Middle frontal gyrus (tissue), 1 donor: ENCODE measurements around the gene PPARA.

Experiments used
- DNase-seq: peaks from one replicate; pipeline ENCODE4 v3.0.0-alpha.2; 2015; ENCODE audit warnings: low spot score; ENCODE audit errors: extremely low spot score

Gene PPARA

GRCh38 chr22:46142548-46143490, 7.5 kb upstream of the PPARA start:
- DNase-seq: no peak

DNA sequence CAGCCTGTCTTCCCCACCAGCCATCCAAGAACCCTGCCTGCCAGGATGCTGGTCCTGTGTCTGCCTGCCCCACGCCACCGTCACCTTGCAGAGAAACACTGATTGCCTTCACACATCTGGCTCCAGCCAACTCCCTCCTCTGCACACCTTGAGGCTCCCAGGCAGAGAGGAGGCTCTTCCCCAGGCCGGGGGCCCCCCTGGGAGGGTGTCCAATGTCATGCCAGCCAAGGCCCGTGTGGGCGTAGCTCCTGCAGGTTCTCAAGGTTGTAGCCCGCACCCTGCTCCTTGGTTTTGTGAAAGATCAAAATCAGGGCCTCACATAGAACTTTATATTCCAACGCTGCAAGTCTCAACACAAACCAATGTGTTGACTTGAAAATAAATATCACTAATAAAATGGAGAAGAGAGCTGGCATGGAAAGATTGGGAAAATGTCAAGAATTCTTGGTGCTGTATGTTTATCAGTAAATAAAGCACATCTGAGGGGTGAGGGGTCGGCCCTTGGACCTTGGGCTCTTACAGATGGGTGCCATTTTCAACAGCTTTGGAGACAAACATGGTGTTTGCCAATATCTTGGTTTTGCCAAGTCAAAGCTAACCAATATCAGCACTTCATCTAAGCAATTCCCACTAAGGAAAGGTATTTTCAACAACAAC, 6.7 kb upstream of the PPARA start:
- no peak for DNase-seq

GRCh38 chr22:46145361-46145851, 4.9 kb upstream of the PPARA start:
- DNase-seq: no peak

- no peak for DNase-seq
Observed at GRCh38 chr22:46145896-46146295, 4.4 kb upstream of the PPARA start.

GRCh38 chr22:46146329-46146728, 4.0 kb upstream of the PPARA start:
- no peak for DNase-seq

DNA sequence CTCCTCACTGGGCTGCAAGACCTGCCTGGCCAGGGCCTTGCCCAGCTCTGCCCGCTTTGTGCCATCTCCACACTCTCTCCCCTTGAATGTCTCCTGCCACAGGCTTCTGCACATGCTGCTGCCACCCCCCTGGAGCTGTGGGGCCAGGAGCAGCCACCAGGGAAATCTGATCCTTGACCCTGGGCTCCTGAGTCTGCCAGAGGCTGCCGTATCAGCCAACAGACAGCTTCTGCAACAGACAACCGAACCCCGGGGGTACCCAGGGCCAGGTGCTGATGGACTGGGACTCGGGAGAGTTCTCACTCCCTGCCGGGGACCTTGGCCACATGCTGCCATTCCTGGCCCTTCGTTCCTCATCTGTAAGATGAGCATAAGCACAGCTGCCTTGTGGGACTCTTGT, 3.3 kb upstream of the PPARA start:
- no peak for DNase-seq

- no peak for DNase-seq
Observed at GRCh38 chr22:46147471-46148267, 2.7 kb upstream of the PPARA start.

DNA sequence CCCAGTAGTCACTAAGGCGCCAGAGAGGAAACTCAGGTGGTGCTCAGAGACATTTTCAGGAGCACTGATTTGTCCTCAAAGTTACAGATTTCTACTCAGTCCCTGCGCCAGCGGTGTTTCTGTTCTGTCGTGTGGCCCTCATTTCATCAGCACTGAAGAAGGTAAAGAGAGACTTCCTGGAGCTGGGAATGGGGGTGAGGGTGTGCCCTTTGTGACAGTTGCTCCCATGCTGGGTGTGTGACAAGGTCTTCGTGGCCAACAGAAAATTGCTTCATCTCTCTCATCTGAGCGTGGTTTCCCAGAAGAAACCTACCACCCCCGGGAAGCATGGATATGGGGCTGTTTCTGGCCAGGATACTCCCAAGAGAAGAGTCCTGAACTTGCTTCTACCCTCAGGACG, 2.0 kb upstream of the PPARA start:
- DNase-seq: no peak

DNA sequence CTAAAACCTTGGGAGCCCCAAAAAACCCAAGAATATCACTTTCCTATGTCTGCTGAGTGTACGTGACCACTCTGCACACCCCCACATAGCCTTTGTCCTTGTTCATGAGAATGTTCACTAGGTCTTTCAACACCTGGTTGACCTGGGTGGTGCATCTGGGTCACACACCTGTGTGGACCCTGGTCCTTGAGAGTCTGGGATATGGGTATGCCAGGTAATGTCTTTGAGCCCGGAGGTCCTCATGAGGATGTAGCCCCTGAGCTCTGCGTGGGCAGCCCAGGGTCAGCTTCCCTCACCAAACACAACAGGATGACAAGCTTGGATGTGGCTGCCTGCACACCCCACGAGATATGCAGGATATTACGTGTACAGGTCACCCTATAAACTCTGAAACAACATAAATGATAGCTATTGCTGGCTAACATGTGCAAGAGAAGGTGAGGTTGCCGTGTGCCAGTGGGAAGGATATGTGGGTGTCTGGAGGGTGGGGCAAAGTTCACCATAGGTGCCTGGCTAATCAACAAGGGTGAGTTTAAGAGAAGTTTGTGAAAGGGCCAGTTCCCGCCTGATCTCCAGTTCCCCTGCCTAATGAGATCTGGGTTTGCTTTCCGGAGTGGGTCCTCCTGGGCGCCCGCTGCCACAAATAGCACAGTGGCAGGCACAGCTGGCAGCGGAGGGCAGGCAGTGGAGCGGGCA, 1.4 kb upstream of the PPARA start:
- DNase-seq: no peak

DNA sequence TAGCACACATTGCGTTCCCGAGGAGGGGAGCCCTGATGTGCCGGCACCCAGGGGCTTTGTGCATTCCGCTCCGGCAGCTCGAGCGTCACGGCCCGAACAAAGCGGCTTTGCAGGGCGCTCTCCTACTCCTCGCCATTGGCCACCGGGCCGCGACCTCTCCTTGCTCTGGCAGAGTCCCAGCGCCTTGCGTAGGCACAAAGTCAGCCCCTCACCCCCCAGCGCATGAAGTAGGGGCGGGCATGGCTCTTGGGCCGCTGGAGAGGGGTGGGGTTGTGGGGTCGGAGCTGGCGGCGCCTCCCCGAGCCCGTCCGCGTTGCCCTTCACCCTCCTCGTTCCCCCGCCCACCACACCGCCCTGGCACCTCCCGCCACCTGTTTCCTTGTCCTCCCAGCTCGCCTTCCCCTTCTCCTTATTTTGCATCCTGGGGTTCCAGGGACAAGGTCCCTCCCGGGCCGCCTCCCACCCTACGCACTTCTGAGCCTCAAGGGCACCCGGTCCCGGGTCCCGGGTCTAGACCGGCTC, 753 bp upstream of the PPARA start:
- no peak for DNase-seq

DNA sequence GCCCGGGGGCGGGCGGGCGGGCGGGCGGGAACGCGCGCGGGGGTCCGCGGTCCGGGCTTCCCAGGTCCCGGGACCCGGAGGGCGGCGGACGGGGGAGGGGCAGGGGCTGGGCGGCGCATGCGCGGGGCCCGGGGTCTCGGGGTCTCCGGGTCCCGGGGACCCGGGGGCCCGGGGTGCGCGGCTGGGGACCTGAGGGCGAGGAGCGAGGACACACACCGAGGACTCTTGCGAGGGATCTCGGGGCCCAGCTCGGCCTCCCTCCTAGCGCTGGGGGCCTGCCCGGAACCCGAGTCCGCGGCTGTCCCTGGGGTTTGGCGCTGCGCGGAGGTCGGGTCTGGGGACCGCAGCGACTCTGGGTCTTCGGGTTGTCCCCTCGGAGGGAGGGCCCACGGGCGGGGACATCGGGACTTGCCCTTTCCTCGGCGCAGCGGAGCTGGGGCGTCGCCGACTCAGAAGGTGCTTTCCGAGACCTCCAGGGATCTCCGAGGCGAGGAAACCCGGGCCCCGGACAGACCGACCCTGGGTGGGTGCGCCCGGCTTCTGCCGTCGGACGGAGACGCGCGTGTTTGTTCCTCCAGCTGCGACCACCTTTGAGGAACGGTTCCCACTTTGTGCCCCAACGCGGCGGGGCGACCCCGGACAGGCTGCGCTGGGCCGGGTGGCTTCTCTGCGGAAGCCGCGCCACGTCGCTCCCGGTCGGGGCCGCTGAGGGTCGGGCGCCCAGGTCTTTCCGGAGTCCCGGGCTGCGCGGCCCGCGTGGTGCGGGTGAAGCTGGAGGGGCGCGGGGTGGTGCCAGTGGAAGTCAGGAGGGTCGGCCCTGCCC, 540 bp downstream of the PPARA start:
- no peak for DNase-seq

- DNase-seq: no peak
Observed at GRCh38 chr22:46153930-46154329, 3.6 kb downstream of the PPARA start.

- no peak for DNase-seq
Observed at GRCh38 chr22:46156031-46156430, 5.7 kb downstream of the PPARA start.

GRCh38 chr22:46158283-46158682, 8.0 kb downstream of the PPARA start:
- no peak for DNase-seq

DNA sequence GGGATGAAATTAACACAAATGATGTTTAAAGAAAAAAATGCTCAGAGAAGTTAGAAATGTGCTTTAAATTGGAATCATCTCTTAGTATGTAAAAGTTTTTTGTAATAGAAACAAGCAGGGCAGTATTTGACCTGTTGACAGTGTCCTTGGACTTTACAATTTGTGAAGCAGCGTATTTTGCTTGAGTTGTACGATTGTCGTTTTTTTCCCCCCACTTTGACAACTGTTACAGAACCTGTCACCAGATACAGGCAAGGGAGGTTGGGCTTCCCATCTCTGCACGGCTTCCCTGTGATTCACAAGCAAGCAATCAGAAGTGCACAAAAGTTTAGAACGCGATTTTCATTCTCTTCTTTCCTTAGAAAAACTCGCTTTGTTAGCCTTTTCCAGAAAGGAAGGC, 8.9 kb downstream of the PPARA start:
- no peak for DNase-seq

DNA sequence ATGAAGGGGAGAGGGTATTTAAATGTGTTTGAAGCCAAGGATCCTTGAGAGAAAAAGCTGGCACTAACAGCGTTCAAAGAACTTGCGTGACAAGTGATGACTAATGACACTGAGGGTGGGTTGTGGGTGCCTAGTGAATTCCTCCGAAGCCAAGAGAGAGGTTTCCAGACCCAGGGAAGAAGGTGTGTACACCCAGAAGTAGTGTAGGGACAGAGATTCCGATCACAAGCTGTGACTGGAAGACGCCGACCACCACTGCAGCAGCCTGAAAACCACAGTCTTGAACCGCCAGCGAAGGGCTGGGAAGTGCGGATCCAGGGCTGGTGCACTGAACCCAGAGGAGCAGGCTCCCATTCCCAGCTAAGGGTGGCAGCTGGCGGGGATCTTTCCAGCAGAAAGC, 9.5 kb downstream of the PPARA start:
- DNase-seq: no peak

GRCh38 chr22:46162285-46162684, 12.0 kb downstream of the PPARA start:
- DNase-seq: no peak

DNA sequence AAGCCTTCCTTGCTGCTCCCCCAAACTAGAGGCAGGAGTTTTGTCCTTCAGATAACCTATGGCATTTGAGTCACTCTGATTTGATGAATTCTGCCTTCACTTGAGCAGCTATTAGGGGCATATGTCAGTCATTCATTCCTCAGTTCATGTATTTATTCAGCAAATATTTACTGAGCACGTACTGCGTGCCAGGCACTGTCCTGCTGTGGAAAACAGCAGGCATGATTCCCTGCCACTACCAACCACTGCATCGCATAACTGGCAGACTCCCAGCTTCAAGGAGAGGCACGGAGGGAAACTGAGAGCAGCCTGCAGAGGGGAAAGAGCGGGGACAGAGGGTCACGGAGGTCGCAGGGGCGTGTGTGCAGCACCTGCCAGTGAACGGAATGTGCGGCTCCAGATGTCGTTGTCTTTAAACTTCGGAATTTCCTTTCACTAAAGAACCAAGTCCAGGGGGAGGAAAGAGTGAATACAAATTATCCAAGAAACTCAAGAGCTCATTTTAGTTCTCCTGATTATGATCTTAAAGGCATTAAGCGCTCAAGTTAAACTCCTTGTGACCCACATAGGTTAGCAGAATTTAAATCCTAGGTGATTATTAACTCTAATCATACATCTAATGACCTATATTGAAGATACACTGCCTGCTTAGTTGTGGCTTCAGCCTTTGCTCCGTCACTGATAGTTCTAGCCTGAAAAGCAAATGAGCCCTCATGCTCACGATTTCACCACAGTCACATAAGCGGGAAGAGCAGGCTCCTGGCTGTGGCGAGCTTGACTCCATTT, 12.6 kb downstream of the PPARA start:
- no peak for DNase-seq

GRCh38 chr22:46163557-46163888, 13.2 kb downstream of the PPARA start:
- no peak for DNase-seq
